ENCODE results near the gene C10orf53. TPM values are rescaled to one million over a fixed set of nuclear protein-coding genes. Genes with fewer than 3 reads are reported as not detected.
"Not testable (repeated sequence)": the region's sequence is repeated elsewhere in the genome, so short reads cannot be mapped to it uniquely, and the experiment has no call there.

C10orf53 gene
- total RNA-seq, 1 donor from 2014 or later: not detected

DNA sequence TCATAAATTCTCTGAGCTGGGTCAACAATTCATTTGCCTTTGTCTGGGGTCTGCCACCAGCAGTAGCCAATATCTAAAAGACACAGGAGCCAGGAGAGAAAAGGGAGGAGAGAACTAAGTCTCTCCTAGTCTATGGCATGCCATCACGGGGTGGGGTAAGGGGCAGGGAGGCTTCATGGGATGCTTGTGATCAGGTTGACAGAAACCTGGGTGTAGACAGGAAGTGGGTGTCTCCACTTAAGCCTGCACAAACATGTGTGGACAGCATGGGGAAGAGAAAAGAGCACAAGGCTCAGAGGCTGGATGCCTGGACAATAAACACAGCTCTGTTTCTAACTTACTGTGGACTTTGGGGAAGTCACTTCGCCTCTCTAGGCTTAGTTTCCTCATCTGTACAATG lies 11.5 kb upstream of the C10orf53 start:
- DNase-seq (ENCODE audit: low read depth) (peak; percentile 57), FAIRE-seq (no peak)
- Histone ChIP-seq H3K36me3 (ENCODE audit: control insufficient read depth, insufficient read depth, low read length) (no peaks in the 10 kb centered on the region), H3K4me3 (ENCODE audit: low read depth, low read length) (no peak overlapping the region), H3K27me3 (ENCODE audit: control insufficient read depth, insufficient read depth, low read length) (no peaks in the 10 kb centered on the region)
- TF ChIP-seq, protein P1, sequence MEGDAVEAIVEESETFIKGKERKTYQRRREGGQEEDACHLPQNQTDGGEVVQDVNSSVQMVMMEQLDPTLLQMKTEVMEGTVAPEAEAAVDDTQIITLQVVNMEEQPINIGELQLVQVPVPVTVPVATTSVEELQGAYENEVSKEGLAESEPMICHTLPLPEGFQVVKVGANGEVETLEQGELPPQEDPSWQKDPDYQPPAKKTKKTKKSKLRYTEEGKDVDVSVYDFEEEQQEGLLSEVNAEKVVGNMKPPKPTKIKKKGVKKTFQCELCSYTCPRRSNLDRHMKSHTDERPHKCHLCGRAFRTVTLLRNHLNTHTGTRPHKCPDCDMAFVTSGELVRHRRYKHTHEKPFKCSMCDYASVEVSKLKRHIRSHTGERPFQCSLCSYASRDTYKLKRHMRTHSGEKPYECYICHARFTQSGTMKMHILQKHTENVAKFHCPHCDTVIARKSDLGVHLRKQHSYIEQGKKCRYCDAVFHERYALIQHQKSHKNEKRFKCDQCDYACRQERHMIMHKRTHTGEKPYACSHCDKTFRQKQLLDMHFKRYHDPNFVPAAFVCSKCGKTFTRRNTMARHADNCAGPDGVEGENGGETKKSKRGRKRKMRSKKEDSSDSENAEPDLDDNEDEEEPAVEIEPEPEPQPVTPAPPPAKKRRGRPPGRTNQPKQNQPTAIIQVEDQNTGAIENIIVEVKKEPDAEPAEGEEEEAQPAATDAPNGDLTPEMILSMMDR (IDR thresholded peaks at IDR 0.05; ENCODE audit: insufficient read depth, low read length, severe bottlenecking): no peak

DNA sequence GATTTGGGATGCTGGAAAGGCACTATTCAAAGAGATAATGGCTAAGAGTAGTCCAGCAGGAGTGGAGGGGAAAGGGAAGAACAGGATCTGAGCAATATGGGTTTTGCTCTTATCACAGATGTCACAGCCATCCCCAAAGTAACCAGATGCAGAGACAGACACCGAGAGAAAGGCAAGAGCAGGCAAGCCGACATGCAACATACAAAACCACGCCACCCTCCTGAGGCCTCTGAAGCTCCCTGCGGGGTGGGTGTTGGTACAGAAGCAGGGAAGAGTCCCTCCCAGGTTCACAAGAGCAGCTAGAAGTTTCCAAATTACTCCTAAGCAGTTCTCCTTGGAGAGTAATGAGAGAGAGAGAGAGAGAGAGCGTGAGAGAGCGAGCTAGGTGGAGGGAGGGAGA lies 10.8 kb upstream of the C10orf53 start:
- Histone ChIP-seq H3K36me3 (ENCODE audit: control insufficient read depth, insufficient read depth, low read length) (no peaks in the 10 kb centered on the region), H3K4me3 (ENCODE audit: low read depth, low read length) (no peak overlapping the region), H3K27me3 (ENCODE audit: control insufficient read depth, insufficient read depth, low read length) (no peaks in the 10 kb centered on the region)
- no peak for DNase-seq (ENCODE audit: low read depth)
- TF ChIP-seq, protein P1 (IDR thresholded peaks at IDR 0.05; ENCODE audit: insufficient read depth, low read length, severe bottlenecking): no peak
- no peak for FAIRE-seq

DNA sequence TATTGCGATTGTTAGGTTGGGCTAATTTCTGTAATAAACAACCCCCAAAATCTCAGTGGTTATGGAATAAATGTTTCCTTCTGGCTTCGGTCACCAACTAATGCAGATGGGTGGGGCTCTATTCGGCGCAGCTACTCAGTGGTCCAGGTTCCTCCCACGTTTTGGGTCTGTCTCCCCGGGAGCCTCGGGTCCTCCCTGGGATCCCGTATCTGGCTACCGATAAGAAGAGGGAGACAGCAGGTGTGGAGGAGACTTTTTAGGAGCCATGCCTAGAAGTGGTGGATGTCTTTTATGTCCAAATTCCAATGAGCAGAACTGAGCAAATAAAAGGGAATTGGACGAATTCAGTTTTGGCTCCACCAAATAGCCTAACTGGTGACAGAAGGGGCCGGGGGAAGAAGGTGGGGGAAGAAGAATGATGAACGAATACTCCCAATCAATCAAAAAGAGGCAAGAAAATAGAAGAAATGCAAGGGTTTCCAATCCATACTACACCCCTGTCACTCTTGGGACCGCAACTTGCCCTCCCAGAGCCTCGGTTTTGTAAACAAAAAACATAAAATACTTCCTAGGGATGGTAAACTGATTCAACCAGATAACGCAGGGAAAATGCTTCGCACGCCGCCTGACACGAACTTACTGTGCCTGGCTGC lies 498 bp upstream of the C10orf53 start:
- Histone ChIP-seq H3K27me3 (ENCODE audit: control insufficient read depth, insufficient read depth, low read length) (peaks cover 3% of the 10 kb centered on the region), H3K4me3 (ENCODE audit: low read depth, low read length) (no peak overlapping the region), H3K36me3 (ENCODE audit: control insufficient read depth, insufficient read depth, low read length) (no peaks in the 10 kb centered on the region)
- FAIRE-seq: no peak
- no peak for DNase-seq (ENCODE audit: low read depth)
- TF ChIP-seq, protein P1 (IDR thresholded peaks at IDR 0.05; ENCODE audit: insufficient read depth, low read length, severe bottlenecking): no peak

DNA sequence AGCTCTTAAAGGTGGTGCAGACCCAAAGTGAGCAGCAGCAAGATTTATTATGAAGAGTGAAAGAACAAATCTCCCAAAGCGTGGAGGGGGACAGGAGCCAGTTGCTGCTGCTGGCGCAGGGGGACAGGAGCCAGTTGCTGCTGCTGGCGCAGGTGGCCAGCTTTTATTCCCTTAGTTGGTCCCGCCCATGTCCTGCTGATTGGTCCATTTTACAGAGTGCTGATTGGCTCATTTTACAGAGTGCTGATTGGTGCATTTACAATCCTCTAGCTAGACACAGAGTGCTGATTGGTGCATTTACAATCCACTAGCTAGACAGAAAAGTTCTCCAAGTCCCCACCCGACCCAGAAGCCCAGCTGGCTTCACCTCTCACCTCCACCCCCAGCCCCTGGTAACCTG lies 3.0 kb downstream of the C10orf53 start:
- FAIRE-seq; H3K36me3 ChIP-seq (ENCODE audit: control insufficient read depth, insufficient read depth, low read length); H3K4me3 ChIP-seq (ENCODE audit: low read depth, low read length); H3K27me3 ChIP-seq (ENCODE audit: control insufficient read depth, insufficient read depth, low read length); DNase-seq (ENCODE audit: low read depth): not testable (repeated sequence)

DNA sequence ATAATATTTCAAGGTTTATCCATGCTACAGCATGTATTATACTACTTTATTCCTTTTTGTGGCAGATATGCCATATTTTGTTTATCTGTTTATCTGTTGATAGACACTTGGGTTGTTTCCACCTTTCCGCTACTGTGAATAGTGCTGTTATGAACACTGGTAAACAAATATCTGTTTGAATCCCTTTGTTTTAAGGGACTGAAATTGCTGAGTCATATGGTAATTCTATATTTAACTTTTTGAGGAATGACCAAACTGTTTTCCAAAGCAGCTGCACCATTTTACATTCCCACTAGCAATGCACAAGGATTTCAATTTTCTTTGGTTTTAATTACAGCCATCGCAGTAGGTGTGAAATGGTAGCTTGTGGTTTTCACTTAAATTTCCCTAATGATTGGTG lies 3.4 kb downstream of the C10orf53 start:
- H3K4me3 ChIP-seq (ENCODE audit: low read depth, low read length): no peak overlapping the region
- H3K27me3 ChIP-seq (ENCODE audit: control insufficient read depth, insufficient read depth, low read length): peaks cover 3% of the 10 kb centered on the region
- DNase-seq (ENCODE audit: low read depth) (no peak), FAIRE-seq (no peak)
- H3K36me3 ChIP-seq (ENCODE audit: control insufficient read depth, insufficient read depth, low read length): no peaks in the 10 kb centered on the region
- TF ChIP-seq, protein P1 (IDR thresholded peaks at IDR 0.05; ENCODE audit: insufficient read depth, low read length, severe bottlenecking): no peak

DNA sequence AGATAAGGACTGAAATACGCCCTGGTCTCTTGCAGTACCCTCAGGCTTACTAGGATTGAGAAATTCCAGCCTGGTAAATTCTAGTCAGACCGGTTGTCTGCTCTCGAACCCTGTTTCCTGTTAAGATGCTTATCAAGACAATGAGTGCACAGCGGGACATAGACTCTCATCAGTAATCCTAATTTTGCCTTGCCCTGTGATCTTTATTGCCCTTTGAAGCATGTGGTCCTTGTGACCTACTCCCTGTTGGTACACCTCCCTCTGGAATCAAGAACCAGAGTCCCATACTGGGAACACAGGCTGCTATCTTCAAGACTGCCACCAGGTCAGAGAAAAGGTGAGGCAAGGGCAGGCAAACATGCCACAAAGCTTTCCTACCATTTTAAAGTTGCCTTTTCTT lies 7.2 kb downstream of the C10orf53 start:
- Histone ChIP-seq H3K4me3 (ENCODE audit: low read depth, low read length) (no peak overlapping the region), H3K27me3 (ENCODE audit: control insufficient read depth, insufficient read depth, low read length) (peaks cover 16% of the 10 kb centered on the region), H3K36me3 (ENCODE audit: control insufficient read depth, insufficient read depth, low read length) (no peaks in the 10 kb centered on the region)
- DNase-seq (ENCODE audit: low read depth) (no peak), FAIRE-seq (no peak)
- TF ChIP-seq, protein P1 (IDR thresholded peaks at IDR 0.05; ENCODE audit: insufficient read depth, low read length, severe bottlenecking): no peak

Measured in bronchial epithelial cell (primary cell).